ENCODE data around the gene CLEC4M.

CLEC4M gene

DNA sequence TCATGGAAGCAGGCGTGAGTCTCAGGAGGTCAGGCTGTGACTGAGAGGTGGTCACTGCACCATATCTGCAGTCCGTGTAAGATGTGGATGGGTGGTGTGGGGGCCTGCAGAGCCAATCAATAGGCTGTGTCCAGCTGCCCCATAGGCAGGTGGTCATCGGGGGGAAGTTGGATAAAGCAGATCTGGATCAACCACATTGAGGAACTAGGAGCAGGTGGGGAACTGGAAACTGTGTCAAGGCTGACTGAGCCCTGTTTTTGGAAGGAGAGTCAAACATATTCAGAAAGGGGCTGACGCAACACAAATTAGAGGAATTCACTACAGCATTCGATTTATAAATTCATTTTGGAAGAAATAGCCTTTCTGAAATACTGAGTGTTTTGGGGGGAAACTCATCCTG, 15.0 kb downstream of the CLEC4M start:
- TF ChIP-seq HOXA7 (CRISPR knock-in tag; IDR thresholded peaks at IDR 0.05; ENCODE audit: borderline replicate concordance): no peak
- TF ChIP-seq ZNF214 (tag by site-specific recombination; IDR thresholded peaks at IDR 0.05; ENCODE audit: borderline replicate concordance): no peak
- Histone ChIP-seq H3K27ac (ENCODE audit: extremely low read depth, low read depth, low read length) (no peak overlapping the region), H3K36me3 (ENCODE audit: control insufficient read depth in 2 of 2, insufficient read depth in 1 of 2, low read length in 2 of 2) (no peaks in the 10 kb centered on the region), H3K4me1 (ENCODE audit: control insufficient read depth, insufficient read depth, low read length) (no peaks in the 10 kb centered on the region), H3K9me3 (ENCODE audit: control insufficient read depth, insufficient read depth, low read depth, low read length) (no peaks in the 10 kb centered on the region), H3K4me3 (ENCODE audit: low read depth, low read length) (no peak overlapping the region)
- CTCF ChIA-PET: no interaction called here
- POLR2A ChIA-PET: no interaction called here

DNA sequence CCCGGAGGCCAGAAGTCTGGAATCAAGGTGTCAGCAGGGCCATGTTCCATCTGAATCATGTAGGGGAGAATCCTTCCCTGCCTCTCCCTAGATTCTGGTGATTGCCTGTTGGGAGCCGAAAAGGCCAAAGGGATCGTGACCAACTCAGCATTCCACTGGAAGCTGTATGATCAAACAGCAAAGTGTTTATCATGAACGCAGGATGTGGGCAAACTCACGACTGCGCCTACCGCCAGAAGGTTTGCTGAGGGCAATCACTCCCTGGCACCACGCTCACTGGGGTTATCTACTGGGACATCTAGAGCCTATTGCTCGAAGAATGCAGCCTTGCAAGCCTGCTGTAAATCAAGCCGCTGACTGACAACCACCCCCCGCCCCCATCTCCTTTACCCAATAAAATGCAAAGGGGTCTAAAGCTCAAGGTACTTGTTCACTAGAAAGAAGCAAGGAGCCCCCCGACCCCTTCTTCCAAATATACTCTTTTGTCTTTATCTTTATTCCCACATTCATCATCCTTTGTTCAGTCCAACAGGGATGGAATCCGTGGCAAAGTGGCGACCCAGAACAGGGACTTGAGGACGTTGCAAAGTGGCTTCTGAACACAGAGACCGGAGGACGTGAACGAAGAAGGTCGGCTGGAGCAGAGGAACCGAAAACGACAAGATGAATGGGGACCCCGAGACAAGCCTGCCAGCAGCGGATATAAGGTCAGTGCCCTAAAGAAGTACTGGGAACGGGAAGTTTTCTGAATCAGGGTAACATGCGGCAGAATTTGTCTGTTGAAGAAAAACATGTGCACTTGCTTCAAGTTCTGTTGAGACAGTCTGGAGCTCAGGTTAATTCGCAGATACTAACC, 16.8 kb downstream of the CLEC4M start:
- H3K27ac ChIP-seq (ENCODE audit: extremely low read depth, low read depth, low read length): no peak overlapping the region
- POLR2A ChIA-PET: no interaction called here
- H3K4me1 ChIP-seq (ENCODE audit: control insufficient read depth, insufficient read depth, low read length): no peaks in the 10 kb centered on the region
- H3K36me3 ChIP-seq (ENCODE audit: control insufficient read depth in 2 of 2, insufficient read depth in 1 of 2, low read length in 2 of 2): no peaks in the 10 kb centered on the region
- no peak overlapping the region for H3K4me3 ChIP-seq (ENCODE audit: low read depth, low read length)
- CTCF ChIA-PET: no interaction called here
- no peak for TF ChIP-seq GLI4 (tag by site-specific recombination; IDR thresholded peaks at IDR 0.05)
- no peak for TF ChIP-seq ZNF514 (tag by site-specific recombination; IDR thresholded peaks at IDR 0.05)
- TF ChIP-seq, protein P1, sequence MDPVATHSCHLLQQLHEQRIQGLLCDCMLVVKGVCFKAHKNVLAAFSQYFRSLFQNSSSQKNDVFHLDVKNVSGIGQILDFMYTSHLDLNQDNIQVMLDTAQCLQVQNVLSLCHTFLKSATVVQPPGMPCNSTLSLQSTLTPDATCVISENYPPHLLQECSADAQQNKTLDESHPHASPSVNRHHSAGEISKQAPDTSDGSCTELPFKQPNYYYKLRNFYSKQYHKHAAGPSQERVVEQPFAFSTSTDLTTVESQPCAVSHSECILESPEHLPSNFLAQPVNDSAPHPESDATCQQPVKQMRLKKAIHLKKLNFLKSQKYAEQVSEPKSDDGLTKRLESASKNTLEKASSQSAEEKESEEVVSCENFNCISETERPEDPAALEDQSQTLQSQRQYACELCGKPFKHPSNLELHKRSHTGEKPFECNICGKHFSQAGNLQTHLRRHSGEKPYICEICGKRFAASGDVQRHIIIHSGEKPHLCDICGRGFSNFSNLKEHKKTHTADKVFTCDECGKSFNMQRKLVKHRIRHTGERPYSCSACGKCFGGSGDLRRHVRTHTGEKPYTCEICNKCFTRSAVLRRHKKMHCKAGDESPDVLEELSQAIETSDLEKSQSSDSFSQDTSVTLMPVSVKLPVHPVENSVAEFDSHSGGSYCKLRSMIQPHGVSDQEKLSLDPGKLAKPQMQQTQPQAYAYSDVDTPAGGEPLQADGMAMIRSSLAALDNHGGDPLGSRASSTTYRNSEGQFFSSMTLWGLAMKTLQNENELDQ (tag by site-specific recombination; IDR thresholded peaks at IDR 0.05; ENCODE audit: low read depth): no peak
- no peak for TF ChIP-seq KLF10 (tag by site-specific recombination; IDR thresholded peaks at IDR 0.05)
- TF ChIP-seq, protein P2, sequence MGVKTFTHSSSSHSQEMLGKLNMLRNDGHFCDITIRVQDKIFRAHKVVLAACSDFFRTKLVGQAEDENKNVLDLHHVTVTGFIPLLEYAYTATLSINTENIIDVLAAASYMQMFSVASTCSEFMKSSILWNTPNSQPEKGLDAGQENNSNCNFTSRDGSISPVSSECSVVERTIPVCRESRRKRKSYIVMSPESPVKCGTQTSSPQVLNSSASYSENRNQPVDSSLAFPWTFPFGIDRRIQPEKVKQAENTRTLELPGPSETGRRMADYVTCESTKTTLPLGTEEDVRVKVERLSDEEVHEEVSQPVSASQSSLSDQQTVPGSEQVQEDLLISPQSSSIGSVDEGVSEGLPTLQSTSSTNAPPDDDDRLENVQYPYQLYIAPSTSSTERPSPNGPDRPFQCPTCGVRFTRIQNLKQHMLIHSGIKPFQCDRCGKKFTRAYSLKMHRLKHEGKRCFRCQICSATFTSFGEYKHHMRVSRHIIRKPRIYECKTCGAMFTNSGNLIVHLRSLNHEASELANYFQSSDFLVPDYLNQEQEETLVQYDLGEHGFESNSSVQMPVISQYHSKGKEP (tag by site-specific recombination; IDR thresholded peaks at IDR 0.05): no peak
- no peak for TF ChIP-seq ZNF266 (tag by site-specific recombination; IDR thresholded peaks at IDR 0.05; ENCODE audit: low read depth)
- TF ChIP-seq, protein P3, sequence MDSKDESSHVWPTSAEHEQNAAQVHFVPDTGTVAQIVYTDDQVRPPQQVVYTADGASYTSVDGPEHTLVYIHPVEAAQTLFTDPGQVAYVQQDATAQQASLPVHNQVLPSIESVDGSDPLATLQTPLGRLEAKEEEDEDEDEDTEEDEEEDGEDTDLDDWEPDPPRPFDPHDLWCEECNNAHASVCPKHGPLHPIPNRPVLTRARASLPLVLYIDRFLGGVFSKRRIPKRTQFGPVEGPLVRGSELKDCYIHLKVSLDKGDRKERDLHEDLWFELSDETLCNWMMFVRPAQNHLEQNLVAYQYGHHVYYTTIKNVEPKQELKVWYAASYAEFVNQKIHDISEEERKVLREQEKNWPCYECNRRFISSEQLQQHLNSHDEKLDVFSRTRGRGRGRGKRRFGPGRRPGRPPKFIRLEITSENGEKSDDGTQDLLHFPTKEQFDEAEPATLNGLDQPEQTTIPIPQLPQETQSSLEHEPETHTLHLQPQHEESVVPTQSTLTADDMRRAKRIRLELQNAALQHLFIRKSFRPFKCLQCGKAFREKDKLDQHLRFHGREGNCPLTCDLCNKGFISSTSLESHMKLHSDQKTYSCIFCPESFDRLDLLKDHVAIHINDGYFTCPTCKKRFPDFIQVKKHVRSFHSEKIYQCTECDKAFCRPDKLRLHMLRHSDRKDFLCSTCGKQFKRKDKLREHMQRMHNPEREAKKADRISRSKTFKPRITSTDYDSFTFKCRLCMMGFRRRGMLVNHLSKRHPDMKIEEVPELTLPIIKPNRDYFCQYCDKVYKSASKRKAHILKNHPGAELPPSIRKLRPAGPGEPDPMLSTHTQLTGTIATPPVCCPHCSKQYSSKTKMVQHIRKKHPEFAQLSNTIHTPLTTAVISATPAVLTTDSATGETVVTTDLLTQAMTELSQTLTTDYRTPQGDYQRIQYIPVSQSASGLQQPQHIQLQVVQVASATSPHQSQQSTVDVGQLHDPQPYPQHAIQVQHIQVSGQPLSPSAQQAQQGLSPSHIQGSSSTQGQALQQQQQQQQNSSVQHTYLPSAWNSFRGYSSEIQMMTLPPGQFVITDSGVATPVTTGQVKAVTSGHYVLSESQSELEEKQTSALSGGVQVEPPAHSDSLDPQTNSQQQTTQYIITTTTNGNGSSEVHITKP (tag by site-specific recombination; IDR thresholded peaks at IDR 0.05): no peak
- TF ChIP-seq KLF9 (tag by site-specific recombination; IDR thresholded peaks at IDR 0.05; ENCODE audit: low read depth): no peak
- H3K9me3 ChIP-seq (ENCODE audit: control insufficient read depth, insufficient read depth, low read depth, low read length): no peaks in the 10 kb centered on the region

DNA sequence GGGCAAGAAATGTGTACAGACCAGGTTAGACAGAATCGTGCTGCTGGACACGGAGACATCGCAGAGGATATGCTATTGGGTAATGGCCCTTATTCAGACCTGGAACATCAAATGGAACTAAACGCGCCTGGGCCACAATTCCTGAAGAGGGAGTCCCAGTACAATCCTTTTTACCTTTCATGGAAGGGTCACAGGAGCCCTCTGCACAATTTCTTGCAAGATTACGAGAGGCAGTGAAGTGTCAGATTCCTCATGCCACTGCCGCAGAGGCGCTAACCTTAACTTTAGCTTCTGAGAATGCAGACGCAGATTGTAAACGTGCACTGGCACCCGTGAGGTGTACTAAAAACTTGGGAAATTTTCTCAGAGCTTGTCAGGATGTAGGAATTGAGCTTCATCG, 18.1 kb downstream of the CLEC4M start:
- H3K36me3 ChIP-seq (ENCODE audit: control insufficient read depth in 2 of 2, insufficient read depth in 1 of 2, low read length in 2 of 2): no peaks in the 10 kb centered on the region
- H3K4me3 ChIP-seq (ENCODE audit: low read depth, low read length): no peak overlapping the region
- no peaks in the 10 kb centered on the region for H3K4me1 ChIP-seq (ENCODE audit: control insufficient read depth, insufficient read depth, low read length)
- H3K9me3 ChIP-seq (ENCODE audit: control insufficient read depth, insufficient read depth, low read depth, low read length): no peaks in the 10 kb centered on the region
- ChIA-PET CTCF (interaction anchor here (0.6 to 1.7 kb wide), 3 partner anchors 10 to 26 kb away, joined by 3 to 6 read pairs (median 4); no protein-coding TSS in a partner anchor), POLR2A (no interaction called here)
- H3K27ac ChIP-seq (ENCODE audit: extremely low read depth, low read depth, low read length): no peak overlapping the region
- no peak for TF ChIP-seq SP3 (tag by site-specific recombination; IDR thresholded peaks at IDR 0.05)
- TF ChIP-seq WT1 (tag by site-specific recombination; IDR thresholded peaks at IDR 0.05): no peak
- no peak for TF ChIP-seq OVOL3 (tag by site-specific recombination; IDR thresholded peaks at IDR 0.05)
- TF ChIP-seq HOXA7 (CRISPR knock-in tag; IDR thresholded peaks at IDR 0.05; ENCODE audit: borderline replicate concordance): no peak
- TF ChIP-seq ZNF473 (tag by site-specific recombination; IDR thresholded peaks at IDR 0.05): no peak
- no peak for TF ChIP-seq ZNF266 (tag by site-specific recombination; IDR thresholded peaks at IDR 0.05; ENCODE audit: low read depth)
- no peak for TF ChIP-seq KLF10 (tag by site-specific recombination; IDR thresholded peaks at IDR 0.05)
- no peak for TF ChIP-seq MEIS1 (CRISPR knock-in tag; IDR thresholded peaks at IDR 0.05; ENCODE audit: borderline replicate concordance)
- no peak for TF ChIP-seq ZNF510 (tag by site-specific recombination; IDR thresholded peaks at IDR 0.05; ENCODE audit: insufficient replicate concordance)
- no peak for TF ChIP-seq ZNF48 (tag by site-specific recombination; IDR thresholded peaks at IDR 0.05)
- TF ChIP-seq ZBTB20 (tag by site-specific recombination; IDR thresholded peaks at IDR 0.05): no peak

All from HEK293 (cell line).